Endothelial cell of umbilical vein (primary cell): ENCODE measurements around the gene PPP2R3B. TPM values are rescaled to one million over a fixed set of nuclear protein-coding genes. Genes with fewer than 3 reads are reported as not detected.

Experiments used
- BruUV-seq: library from RNA; stranded (reverse); fragments of 400-500 nt; replicated peaks from 2 replicates; lab custom pipeline; 2021; lab: Mats Ljungman, UMichigan
- CTCF ChIA-PET: fragments of 300-600, 350-600 bp; sonication (Branson Sonifier 250); formaldehyde crosslinking; loops from one replicate; lab custom pipeline; 2021; ENCODE audit warnings: antibody characterized with exemption, inconsistent platforms; lab: Charles Lee
- POLR2A ChIA-PET: fragments of 300-600, 350-600 bp; sonication (Branson Sonifier 250); formaldehyde crosslinking; loops from one replicate; lab custom pipeline; 2021; ENCODE audit warnings: antibody characterized with exemption, inconsistent platforms; lab: Charles Lee
- DNase-seq: peaks from one replicate; pipeline ENCODE4 v3.0.0-alpha.2; 2011; ENCODE audit warnings: low read depth, low spot score
- FAIRE-seq: peaks from 2 replicates; lab custom pipeline; 2011; peaks lifted over from hg19 to GRCh38; lab: Jason Lieb, UNC
- H2AFZ ChIP-seq: 2 replicates; pipeline ENCODE4 v1.6.0; 2012; ENCODE audit warnings: low read depth, low read length, control low read depth, inconsistent platforms
- H3K27ac ChIP-seq: 2 replicates; pipeline ENCODE4 v1.5.1; 2011; ENCODE audit warnings: low read depth, mild to moderate bottlenecking, control low read depth, low read length, moderate library complexity; ENCODE audit not compliant: insufficient read depth
- H3K27me3 ChIP-seq, 2 experiments: 2 replicates each; pipeline versions ENCODE4 v1.6.0 to v1.6.1; 2011; ENCODE audit warnings: low read length in 2 of 2, mixed read lengths in 1 of 2; ENCODE audit not compliant: control insufficient read depth in 2 of 2, insufficient read depth in 2 of 2
- H3K36me3 ChIP-seq, 2 experiments: 2 replicates in 1 of 2; 3 replicates in 1 of 2; pipeline ENCODE4 v1.5.1; 2011; ENCODE audit warnings: low read length in 2 of 2, mild to moderate bottlenecking in 1 of 2, moderate library complexity in 1 of 2; ENCODE audit not compliant: control insufficient read depth in 2 of 2, insufficient read depth in 2 of 2; ENCODE audit errors: extremely low read depth in 1 of 2
- H3K4me1 ChIP-seq: 3 replicates; pipeline ENCODE4 v1.5.1; 2011; ENCODE audit warnings: mild to moderate bottlenecking, low read length; ENCODE audit not compliant: control insufficient read depth, insufficient read depth; ENCODE audit errors: extremely low read depth
- H3K4me2 ChIP-seq: 2 replicates; pipeline ENCODE4 v1.6.1; 2011; ENCODE audit warnings: low read length, control low read depth, mixed read lengths; ENCODE audit not compliant: insufficient read depth
- H3K4me3 ChIP-seq, 3 experiments: fragments of 200-600 bp in 1 of 3; sonication (generic), shearing (Covaris generic) in 1 of 3; replicated peaks in 1 of 3; 2 replicates each; pipeline ENCODE4 v1.5.1; 2011 to 2016; ENCODE audit warnings: control low read depth in 3 of 3, low read length in 3 of 3, mild to moderate bottlenecking in 2 of 3, inconsistent platforms in 1 of 3, low read depth in 1 of 3, moderate library complexity in 1 of 3; ENCODE audit not compliant: insufficient read depth in 1 of 3
- H3K79me2 ChIP-seq: 2 replicates; pipeline ENCODE4 v1.6.0; 2012; ENCODE audit warnings: low read length, inconsistent platforms; ENCODE audit not compliant: control insufficient read depth, insufficient read depth
- H3K9ac ChIP-seq: replicated peaks from 2 replicates; pipeline ENCODE3; 2011; ENCODE audit warnings: low read length, control low read depth; ENCODE audit not compliant: insufficient read depth; ENCODE audit errors: extremely low read depth
- H3K9me1 ChIP-seq: replicated peaks from 3 replicates; pipeline ENCODE4 v1.6.0; 2011; ENCODE audit warnings: mild to moderate bottlenecking, low read length; ENCODE audit not compliant: control insufficient read depth, insufficient read depth; ENCODE audit errors: extremely low read depth
- H3K9me3 ChIP-seq: replicated peaks from 2 replicates; pipeline ENCODE4 v1.5.1; 2012; ENCODE audit warnings: low read length, inconsistent platforms; ENCODE audit not compliant: control insufficient read depth, insufficient read depth
- H4K20me1 ChIP-seq: replicated peaks from 2 replicates; pipeline ENCODE3; 2011; ENCODE audit warnings: mild to moderate bottlenecking, low read length; ENCODE audit not compliant: control insufficient read depth, insufficient read depth; ENCODE audit errors: extremely low read depth
- EZH2 ChIP-seq: IDR thresholded peaks from 2 replicates; pipeline ENCODE4 v1.6.1; 2012; ENCODE audit warnings: borderline replicate concordance, low read depth, mild to moderate bottlenecking, moderate library complexity, low read length, inconsistent platforms; ENCODE audit not compliant: severe bottlenecking
- FOS ChIP-seq: IDR thresholded peaks from 2 replicates; pipeline ENCODE4 v1.6.1; 2011; ENCODE audit warnings: mild to moderate bottlenecking, low read length, moderate library complexity, borderline replicate concordance; ENCODE audit not compliant: insufficient read depth
- GATA2 ChIP-seq: IDR thresholded peaks from 2 replicates; pipeline ENCODE4 v1.7.0; 2011; ENCODE audit warnings: low read depth, mild to moderate bottlenecking, moderate library complexity, mixed read lengths, low read length; ENCODE audit not compliant: insufficient read length, insufficient read depth
- JUN ChIP-seq: IDR thresholded peaks from 2 replicates; pipeline ENCODE4 v1.6.1; 2011; ENCODE audit warnings: borderline replicate concordance, low read depth; ENCODE audit not compliant: insufficient read length, insufficient read depth
- MAX ChIP-seq: IDR thresholded peaks from 2 replicates; pipeline ENCODE4 v1.6.1; 2011; ENCODE audit not compliant: insufficient read depth, insufficient read length
- MYC ChIP-seq: IDR thresholded peaks from one replicate; pipeline ENCODE4 v1.6.1; 2011; ENCODE audit warnings: mild to moderate bottlenecking, low read depth, low read length
- POLR2A ChIP-seq: IDR thresholded peaks from 2 replicates; pipeline ENCODE4 v1.6.1; 2012; ENCODE audit warnings: low read depth, mild to moderate bottlenecking, control low read depth, low read length
- POLR2AphosphoS5 ChIP-seq: IDR thresholded peaks from 2 replicates; pipeline ENCODE4 v1.6.1; 2012; ENCODE audit warnings: low read depth, mild to moderate bottlenecking, control low read depth, low read length, moderate library complexity; ENCODE audit not compliant: insufficient read depth
- dilution Hi-C: fragments of 300-500 bp; cut with MboI; formaldehyde crosslinking; loops from one replicate; pipeline ENCODE4 v1.15.0; 2019; ENCODE audit warnings: low sequenced_read_pairs; ENCODE audit not compliant: extremely low pct_ligation_motif_present
- intact Hi-C: fragments of 100-400 bp; cut with micrococcal nuclease; formaldehyde crosslinking; loops from one replicate; pipeline ENCODE4 v1.10.0; 2022
- polyA plus RNA-seq, 4 experiments: library from polyadenylated mRNA; depleted of rRNA in 3 of 4; stranded (reverse) in 3 of 4; unstranded in 1 of 4; fragments of >200 nt; gene quantifications; 2 replicates each; pipeline versions ENCODE4 v1.2.1 to v1.2.3, GENCODE V29; 2011 to 2012; ENCODE audit warnings: missing spikeins in 1 of 4
- total RNA-seq: library from RNA; stranded (reverse); gene quantifications from 2 replicates; pipeline ENCODE4 v1.2.3, GENCODE V29; 2021
- TF ChIP-seq, protein P1 (sequence below), 2 donors: IDR thresholded peaks; 1 replicate in 1 of 2; 2 replicates in 1 of 2; pipeline ENCODE4 v1.5.1; 2011; ENCODE audit warnings: low read length in 2 of 2, mild to moderate bottlenecking in 2 of 2, moderate library complexity in 2 of 2, control low read depth in 1 of 2, inconsistent platforms in 1 of 2, low read depth in 1 of 2; ENCODE audit not compliant: insufficient read depth in 1 of 2; ENCODE audit errors: extremely low read depth in 1 of 2

Gene PPP2R3B
- total and polyA plus RNA-seq, 2 donors (not counting 3 experiments of a cell fraction or from before 2014, with no cell fraction given): 19.1 to 33.6 TPM

DNA sequence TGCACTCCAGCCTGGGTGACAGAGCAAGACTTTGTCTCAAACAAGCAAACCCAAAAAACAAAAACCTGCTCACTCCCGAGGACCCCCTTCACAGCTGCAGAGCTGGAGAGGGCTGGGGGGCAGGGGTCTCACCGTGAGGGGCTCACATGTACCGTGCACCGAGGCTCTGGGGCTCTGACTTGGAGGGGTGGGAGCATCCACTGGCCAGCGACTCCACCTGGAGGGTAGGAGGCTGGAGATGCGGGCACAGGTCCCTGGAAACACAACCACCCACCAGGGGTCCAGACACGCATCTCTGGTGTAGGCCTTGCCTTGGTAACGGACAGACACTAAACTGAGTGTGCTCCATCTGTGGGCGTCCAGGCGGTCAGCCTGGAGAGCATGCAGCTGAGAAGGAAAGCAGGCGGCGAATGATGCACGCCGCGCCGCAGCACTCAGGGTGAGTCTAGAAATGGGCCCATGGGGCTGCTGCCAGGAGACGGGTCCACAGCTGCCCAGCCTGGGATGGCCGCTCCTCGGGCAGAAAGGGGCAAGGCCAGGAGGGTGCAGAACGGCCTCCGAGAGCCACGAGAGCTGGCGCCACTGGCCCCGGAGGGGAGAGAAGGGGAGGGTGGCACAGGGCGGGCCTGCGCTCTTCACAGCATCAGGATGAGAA, 26.1 kb downstream of the PPP2R3B start:
- ChIA-PET CTCF (no interaction called here), POLR2A (no interaction called here)
- no TSS peak for BruUV-seq
- no peak for TF ChIP-seq MAX
- TF ChIP-seq FOS: no peak
- no peak for TF ChIP-seq EZH2
- TF ChIP-seq MYC: no peak
- TF ChIP-seq JUN: no peak
- TF ChIP-seq POLR2AphosphoS5: no peak
- no peak for TF ChIP-seq POLR2A
- no peak for TF ChIP-seq GATA2
- TF ChIP-seq, protein P1, sequence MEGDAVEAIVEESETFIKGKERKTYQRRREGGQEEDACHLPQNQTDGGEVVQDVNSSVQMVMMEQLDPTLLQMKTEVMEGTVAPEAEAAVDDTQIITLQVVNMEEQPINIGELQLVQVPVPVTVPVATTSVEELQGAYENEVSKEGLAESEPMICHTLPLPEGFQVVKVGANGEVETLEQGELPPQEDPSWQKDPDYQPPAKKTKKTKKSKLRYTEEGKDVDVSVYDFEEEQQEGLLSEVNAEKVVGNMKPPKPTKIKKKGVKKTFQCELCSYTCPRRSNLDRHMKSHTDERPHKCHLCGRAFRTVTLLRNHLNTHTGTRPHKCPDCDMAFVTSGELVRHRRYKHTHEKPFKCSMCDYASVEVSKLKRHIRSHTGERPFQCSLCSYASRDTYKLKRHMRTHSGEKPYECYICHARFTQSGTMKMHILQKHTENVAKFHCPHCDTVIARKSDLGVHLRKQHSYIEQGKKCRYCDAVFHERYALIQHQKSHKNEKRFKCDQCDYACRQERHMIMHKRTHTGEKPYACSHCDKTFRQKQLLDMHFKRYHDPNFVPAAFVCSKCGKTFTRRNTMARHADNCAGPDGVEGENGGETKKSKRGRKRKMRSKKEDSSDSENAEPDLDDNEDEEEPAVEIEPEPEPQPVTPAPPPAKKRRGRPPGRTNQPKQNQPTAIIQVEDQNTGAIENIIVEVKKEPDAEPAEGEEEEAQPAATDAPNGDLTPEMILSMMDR (IDR thresholded peaks at IDR 0.05; ENCODE audit: extremely low read depth in 1 of 2, insufficient read depth in 1 of 2, low read depth in 1 of 2, low read length in 2 of 2): no peak
- Histone ChIP-seq H3K9me3 (no peaks in the 10 kb centered on the region), H3K4me2 (no peak overlapping the region), H3K9me1 (no peaks in the 10 kb centered on the region), H4K20me1 (no peaks in the 10 kb centered on the region), H3K9ac (no peak overlapping the region), H3K4me1 (peaks cover 11% of the 10 kb centered on the region), H3K27me3 (no peaks in the 10 kb centered on the region), H3K79me2 (no peaks in the 10 kb centered on the region), H3K27ac (no peak overlapping the region), H3K36me3 (peaks cover 0 to 3% of the 10 kb centered on the region in 2 experiments), H3K4me3 (no peak overlapping the region), H2AFZ (no peak overlapping the region)
- dilution Hi-C loops: no loop called here
- no peak for DNase-seq
- FAIRE-seq: no peak
- intact Hi-C loops: no loop called here
